ENCODE data around the gene RNF169. TPM values are rescaled to one million over a fixed set of nuclear protein-coding genes. Genes with fewer than 3 reads are reported as not detected.

RNF169 gene
- total RNA-seq, 1 experiment from 2014 or later, result 5.1 TPM

- DNase-seq (ENCODE audit: low read depth), result no peak
- in situ Hi-C loops (cut with HindIII; ENCODE audit: low pct_unique_long_range_greater_than_20kb, low sequenced_read_pairs), result no loop called here
Observed at GRCh38 chr11:74844072-74844471, 95.4 kb downstream of the RNF169 start.

GRCh38 chr11:74844865-74845264 lies 96.2 kb downstream of the RNF169 start:
- in situ Hi-C loops (cut with HindIII; ENCODE audit: low pct_unique_long_range_greater_than_20kb, low sequenced_read_pairs), result no loop called here
- no peak for DNase-seq (ENCODE audit: low read depth)

DNA sequence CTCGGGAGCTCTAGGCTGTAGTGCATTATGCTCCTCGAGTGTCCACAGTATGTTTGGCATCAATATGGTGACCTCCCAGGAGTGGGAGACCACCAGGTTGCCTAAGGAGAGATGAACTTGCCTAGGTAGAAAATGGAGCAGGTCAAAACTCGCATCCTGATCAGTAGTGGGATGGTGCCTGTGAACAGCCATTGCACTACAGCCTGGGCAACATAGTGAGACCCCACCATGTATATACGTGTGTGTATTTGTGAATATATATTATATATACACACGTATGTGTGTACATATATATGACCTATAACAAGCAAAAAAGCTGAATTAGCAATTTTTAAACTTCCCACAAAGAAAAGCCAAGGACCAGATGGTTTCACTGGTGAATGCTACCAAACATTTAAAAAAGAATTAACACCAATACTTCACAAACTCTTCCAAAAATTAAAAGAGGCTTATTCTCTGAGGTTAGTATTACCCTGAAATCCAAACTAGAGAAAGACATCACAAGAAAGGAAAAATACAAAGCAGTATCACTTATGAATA lies 97.4 kb downstream of the RNF169 start:
- no peak for DNase-seq (ENCODE audit: low read depth)
- in situ Hi-C loops (cut with HindIII; ENCODE audit: low pct_unique_long_range_greater_than_20kb, low sequenced_read_pairs), result no loop called here

GRCh38 chr11:74846770-74847169 lies 98.1 kb downstream of the RNF169 start:
- in situ Hi-C loops (cut with HindIII; ENCODE audit: low pct_unique_long_range_greater_than_20kb, low sequenced_read_pairs), result no loop called here

DNA sequence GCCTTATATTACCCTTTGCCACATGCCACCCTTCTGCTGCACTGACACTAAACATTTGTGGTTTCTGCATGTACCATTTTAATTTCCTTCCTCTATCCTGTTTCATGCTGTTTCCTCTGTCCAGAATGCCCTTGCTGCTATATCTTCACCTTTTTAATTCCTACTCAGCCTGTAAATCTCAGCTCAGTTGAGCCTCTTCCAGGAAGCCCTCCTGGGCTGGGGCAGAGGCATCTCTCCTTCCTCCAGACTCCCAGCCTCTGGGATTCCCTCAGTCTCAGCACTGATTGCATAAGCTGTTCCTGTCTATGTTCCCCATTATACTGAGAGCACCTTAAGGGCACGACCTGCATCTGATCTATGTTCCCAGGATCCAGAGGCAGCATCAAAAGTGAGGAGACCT lies 98.7 kb downstream of the RNF169 start:
- DNase-seq (ENCODE audit: low read depth), result no peak

More at GRCh38 chr11:74846770-74847169, 98.1 kb downstream of the RNF169 start:
- no peak for DNase-seq (ENCODE audit: low read depth)

GRCh38 chr11:74847895-74848294 lies 99.2 kb downstream of the RNF169 start:
- in situ Hi-C loops (cut with HindIII; ENCODE audit: low pct_unique_long_range_greater_than_20kb, low sequenced_read_pairs), result no loop called here

More for the DNA sequence above, 98.7 kb downstream of the RNF169 start:
- in situ Hi-C loops (cut with HindIII; ENCODE audit: low pct_unique_long_range_greater_than_20kb, low sequenced_read_pairs), result no loop called here

GRCh38 chr11:74849525-74850391 lies 101.1 kb downstream of the RNF169 start:
- no peak for DNase-seq (ENCODE audit: low read depth)
- in situ Hi-C loops (cut with HindIII; ENCODE audit: low pct_unique_long_range_greater_than_20kb, low sequenced_read_pairs), result no loop called here

More at GRCh38 chr11:74847895-74848294, 99.2 kb downstream of the RNF169 start:
- DNase-seq (ENCODE audit: low read depth), result no peak

GRCh38 chr11:74853223-74853622 lies 104.6 kb downstream of the RNF169 start:
- in situ Hi-C loops (cut with HindIII; ENCODE audit: low pct_unique_long_range_greater_than_20kb, low sequenced_read_pairs), result no loop called here
- no peak for DNase-seq (ENCODE audit: low read depth)

GRCh38 chr11:74860743-74861142 lies 112.1 kb downstream of the RNF169 start:
- in situ Hi-C loops (cut with HindIII; ENCODE audit: low pct_unique_long_range_greater_than_20kb, low sequenced_read_pairs), result no loop called here

GRCh38 chr11:74863410-74863809 lies 114.8 kb downstream of the RNF169 start:
- in situ Hi-C loops (cut with HindIII; ENCODE audit: low pct_unique_long_range_greater_than_20kb, low sequenced_read_pairs), result no loop called here

More at GRCh38 chr11:74860743-74861142, 112.1 kb downstream of the RNF169 start:
- DNase-seq (ENCODE audit: low read depth), result no peak

DNA sequence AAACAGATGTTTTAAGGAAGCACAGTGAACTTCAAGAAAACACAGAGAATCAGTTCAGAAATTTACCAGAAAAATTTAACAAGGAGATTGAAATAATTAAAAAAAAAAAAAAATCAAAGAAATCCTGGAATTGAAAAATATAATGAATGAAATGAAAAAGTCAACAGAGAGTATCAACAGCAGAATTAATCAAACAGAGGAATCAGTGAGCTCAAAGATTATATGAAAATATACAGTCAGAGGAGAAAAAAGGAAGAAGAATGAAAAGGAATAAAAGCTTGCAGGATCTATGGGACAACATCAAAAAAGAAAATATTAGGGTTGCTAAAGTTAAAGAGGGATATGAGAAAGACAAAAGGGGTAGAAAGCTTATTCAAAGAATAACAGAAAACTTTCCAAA lies 117.9 kb downstream of the RNF169 start:
- DNase-seq (ENCODE audit: low read depth), result no peak
- in situ Hi-C loops (cut with HindIII; ENCODE audit: low pct_unique_long_range_greater_than_20kb, low sequenced_read_pairs), result no loop called here

More at GRCh38 chr11:74863410-74863809, 114.8 kb downstream of the RNF169 start:
- DNase-seq (ENCODE audit: low read depth), result no peak

GRCh38 chr11:74870485-74870884 lies 121.8 kb downstream of the RNF169 start:
- in situ Hi-C loops (cut with HindIII; ENCODE audit: low pct_unique_long_range_greater_than_20kb, low sequenced_read_pairs), result no loop called here
- DNase-seq (ENCODE audit: low read depth), result no peak

DNA sequence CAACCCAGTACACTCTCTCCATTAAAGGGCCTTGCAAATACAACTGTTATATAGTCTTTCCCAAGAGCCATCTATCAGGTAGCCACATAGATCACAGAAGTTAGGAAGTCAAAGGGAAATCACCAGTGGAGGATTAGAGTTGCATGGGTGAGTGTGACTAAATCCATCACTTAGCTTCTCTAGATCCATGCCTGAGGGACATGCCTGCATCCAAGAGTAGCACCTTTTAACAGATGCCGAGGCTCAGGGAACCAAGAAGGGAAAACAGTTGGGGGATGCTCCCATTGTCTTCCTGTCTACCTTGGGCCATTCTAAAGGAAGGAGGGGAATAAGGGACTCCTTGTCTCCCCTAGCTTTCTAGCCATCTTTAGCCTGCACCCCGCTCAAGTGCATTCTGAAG lies 122.4 kb downstream of the RNF169 start:
- DNase-seq (ENCODE audit: low read depth), result no peak
- in situ Hi-C loops (cut with HindIII; ENCODE audit: low pct_unique_long_range_greater_than_20kb, low sequenced_read_pairs), result no loop called here

DNA sequence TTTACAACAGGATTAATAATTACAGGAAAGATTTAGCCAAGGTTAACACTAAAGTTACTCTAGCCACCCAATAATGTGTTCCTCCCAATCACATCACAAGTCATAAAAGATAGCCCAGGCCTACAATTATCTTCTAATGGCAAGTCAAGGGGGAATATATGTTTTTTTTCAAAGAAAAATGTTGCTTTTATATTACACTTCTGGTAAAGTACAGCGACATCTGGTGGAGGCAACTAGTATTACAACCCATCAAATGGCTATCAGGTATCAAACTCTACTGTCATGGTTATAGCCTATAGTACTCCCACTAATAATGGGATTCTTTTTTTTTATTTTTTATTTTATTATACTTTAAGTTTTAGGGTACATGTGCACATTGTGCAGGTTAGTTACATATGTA lies 128.5 kb downstream of the RNF169 start:
- in situ Hi-C loops (cut with HindIII; ENCODE audit: low pct_unique_long_range_greater_than_20kb, low sequenced_read_pairs), result no loop called here

More for the DNA sequence above, 128.5 kb downstream of the RNF169 start:
- no peak for DNase-seq (ENCODE audit: low read depth)

Other genes with a start within 250 kb of the RNF169 start
- gene POLD3, start 156.3 kb upstream of the RNF169 start, total RNA-seq (2014; rRNA removed; shearing (Covaris generic); ENCODE audit: low replicate concordance), result 14.9 and 32.2 TPM in 2 replicates
- gene CHRDL2, start 17.4 kb upstream of the RNF169 start, total RNA-seq (2014; rRNA removed; shearing (Covaris generic); ENCODE audit: low replicate concordance), result not detected in 2 replicates
- 14.0 and 26.0 TPM in 2 replicates for gene XRRA1, start 200.2 kb downstream of the RNF169 start, total RNA-seq (2014; rRNA removed; shearing (Covaris generic); ENCODE audit: low replicate concordance)
- gene SPCS2, start 200.4 kb downstream of the RNF169 start, total RNA-seq (2014; rRNA removed; shearing (Covaris generic); ENCODE audit: low replicate concordance), result 6.7 and 23.7 TPM in 2 replicates
- 1.4 and 2.4 TPM in 2 replicates for gene NEU3, start 240.1 kb downstream of the RNF169 start, total RNA-seq (2014; rRNA removed; shearing (Covaris generic); ENCODE audit: low replicate concordance)